Measurements from ENCODE around the gene DEXI.

Gene DEXI

GRCh38 chr16:10907757-10908045 lies 34.6 kb downstream of the DEXI start:
- Mint-ChIP-seq H3K27ac (peak overlapping the region; percentile 23), H3K36me3 (peaks cover 86% of the 10 kb centered on the region), H3K27me3 (no peaks in the 10 kb centered on the region), H3K4me3 (no peak overlapping the region), H3K9me3 (peaks cover 2% of the 10 kb centered on the region), H3K4me1 (peaks cover 76% of the 10 kb centered on the region)
- ATAC-seq: no peak

GRCh38 chr16:10906914-10907756 lies 35.1 kb downstream of the DEXI start:
- Mint-ChIP-seq H3K4me3 (no peak overlapping the region), H3K27me3 (no peaks in the 10 kb centered on the region), H3K4me1 (peaks cover 74% of the 10 kb centered on the region), H3K27ac (no peak overlapping the region), H3K9me3 (peaks cover 2% of the 10 kb centered on the region), H3K36me3 (peaks cover 88% of the 10 kb centered on the region)
- ATAC-seq: no peak

GRCh38 chr16:10906482-10906881 lies 35.8 kb downstream of the DEXI start:
- Mint-ChIP-seq H3K4me3 (no peak overlapping the region), H3K4me1 (peaks cover 69% of the 10 kb centered on the region), H3K27me3 (no peaks in the 10 kb centered on the region)

GRCh38 chr16:10902999-10903398 lies 39.3 kb downstream of the DEXI start:
- H3K4me3 Mint-ChIP-seq: no peak overlapping the region
- peak overlapping the region; percentile 86 for H3K27ac Mint-ChIP-seq
- H3K27me3 Mint-ChIP-seq: no peaks in the 10 kb centered on the region
- no peak for ATAC-seq
- no peaks in the 10 kb centered on the region for H3K9me3 Mint-ChIP-seq
- H3K36me3 Mint-ChIP-seq: peaks cover 96% of the 10 kb centered on the region
- H3K4me1 Mint-ChIP-seq: peaks cover 71% of the 10 kb centered on the region

More at GRCh38 chr16:10906482-10906881, 35.8 kb downstream of the DEXI start:
- peaks cover 88% of the 10 kb centered on the region for H3K36me3 Mint-ChIP-seq
- peak overlapping the region; percentile 38 for H3K27ac Mint-ChIP-seq
- peaks cover 2% of the 10 kb centered on the region for H3K9me3 Mint-ChIP-seq
- no peak for ATAC-seq

GRCh38 chr16:10897134-10897533 lies 45.1 kb downstream of the DEXI start:
- peak; percentile 92 for ATAC-seq
- Mint-ChIP-seq H3K9me3 (no peaks in the 10 kb centered on the region), H3K27ac (peak overlapping the region; percentile 86), H3K27me3 (no peaks in the 10 kb centered on the region), H3K4me1 (peaks cover 88% of the 10 kb centered on the region), H3K4me3 (peak overlapping the region; percentile 49), H3K36me3 (peaks cover 93% of the 10 kb centered on the region)

GRCh38 chr16:10896723-10897122 lies 45.5 kb downstream of the DEXI start:
- peak overlapping the region; percentile 86 for H3K27ac Mint-ChIP-seq
- H3K36me3 Mint-ChIP-seq: peaks cover 93% of the 10 kb centered on the region
- H3K27me3 Mint-ChIP-seq: no peaks in the 10 kb centered on the region
- peak overlapping the region; percentile 52 for H3K4me3 Mint-ChIP-seq
- peak; percentile 53 for ATAC-seq
- no peaks in the 10 kb centered on the region for H3K9me3 Mint-ChIP-seq
- H3K4me1 Mint-ChIP-seq: peaks cover 92% of the 10 kb centered on the region

GRCh38 chr16:10896165-10896564 lies 46.1 kb downstream of the DEXI start:
- no peaks in the 10 kb centered on the region for H3K9me3 Mint-ChIP-seq
- no peaks in the 10 kb centered on the region for H3K27me3 Mint-ChIP-seq
- ATAC-seq: no peak
- peak overlapping the region; percentile 52 for H3K4me3 Mint-ChIP-seq
- H3K36me3 Mint-ChIP-seq: peaks cover 91% of the 10 kb centered on the region
- H3K4me1 Mint-ChIP-seq: peaks cover 92% of the 10 kb centered on the region
- peak overlapping the region; percentile 86 for H3K27ac Mint-ChIP-seq

- Mint-ChIP-seq H3K4me3 (peak overlapping the region; percentile 12), H3K36me3 (peaks cover 91% of the 10 kb centered on the region), H3K27me3 (no peaks in the 10 kb centered on the region), H3K4me1 (peaks cover 96% of the 10 kb centered on the region), H3K27ac (peak overlapping the region; percentile 86), H3K9me3 (no peaks in the 10 kb centered on the region)
- ATAC-seq: no peak
Observed at GRCh38 chr16:10895053-10895946, 47.0 kb downstream of the DEXI start.

GRCh38 chr16:10892782-10893318 lies 49.4 kb downstream of the DEXI start:
- ATAC-seq: no peak
- peaks cover 80% of the 10 kb centered on the region for H3K36me3 Mint-ChIP-seq
- peak overlapping the region; percentile 45 for H3K4me3 Mint-ChIP-seq
- H3K27ac Mint-ChIP-seq: peak overlapping the region; percentile 86
- no peaks in the 10 kb centered on the region for H3K27me3 Mint-ChIP-seq
- no peaks in the 10 kb centered on the region for H3K9me3 Mint-ChIP-seq
- peaks cover 96% of the 10 kb centered on the region for H3K4me1 Mint-ChIP-seq

- peak overlapping the region; percentile 94 for H3K4me3 Mint-ChIP-seq
- H3K27ac Mint-ChIP-seq: peak overlapping the region; percentile 86
- H3K9me3 Mint-ChIP-seq: no peaks in the 10 kb centered on the region
- peaks cover 96% of the 10 kb centered on the region for H3K4me1 Mint-ChIP-seq
- peaks cover 76% of the 10 kb centered on the region for H3K36me3 Mint-ChIP-seq
- ATAC-seq: no peak
- H3K27me3 Mint-ChIP-seq: no peaks in the 10 kb centered on the region
Observed at GRCh38 chr16:10889855-10890254, 52.4 kb downstream of the DEXI start.

- Mint-ChIP-seq H3K27me3 (no peaks in the 10 kb centered on the region), H3K9me3 (no peaks in the 10 kb centered on the region), H3K27ac (peak overlapping the region; percentile 86), H3K4me1 (peaks cover 100% of the 10 kb centered on the region), H3K4me3 (peak overlapping the region; percentile 94), H3K36me3 (peaks cover 80% of the 10 kb centered on the region)
- peak; percentile 49 for ATAC-seq
Observed at GRCh38 chr16:10888320-10888937, 53.8 kb downstream of the DEXI start.

GRCh38 chr16:10885246-10885645 lies 57.0 kb downstream of the DEXI start:
- no peaks in the 10 kb centered on the region for H3K9me3 Mint-ChIP-seq
- H3K4me1 Mint-ChIP-seq: peaks cover 98% of the 10 kb centered on the region
- ATAC-seq: peak; percentile 21
- peaks cover 83% of the 10 kb centered on the region for H3K36me3 Mint-ChIP-seq
- H3K27ac Mint-ChIP-seq: peak overlapping the region; percentile 86
- H3K27me3 Mint-ChIP-seq: no peaks in the 10 kb centered on the region
- H3K4me3 Mint-ChIP-seq: peak overlapping the region; percentile 94

GRCh38 chr16:10883004-10883403 lies 59.3 kb downstream of the DEXI start:
- ATAC-seq: no peak
- no peaks in the 10 kb centered on the region for H3K9me3 Mint-ChIP-seq
- H3K4me1 Mint-ChIP-seq: peaks cover 76% of the 10 kb centered on the region
- peaks cover 94% of the 10 kb centered on the region for H3K36me3 Mint-ChIP-seq
- H3K27ac Mint-ChIP-seq: peak overlapping the region; percentile 86
- peak overlapping the region; percentile 94 for H3K4me3 Mint-ChIP-seq
- no peaks in the 10 kb centered on the region for H3K27me3 Mint-ChIP-seq

- H3K9me3 Mint-ChIP-seq: no peaks in the 10 kb centered on the region
- peaks cover 96% of the 10 kb centered on the region for H3K36me3 Mint-ChIP-seq
- no peaks in the 10 kb centered on the region for H3K27me3 Mint-ChIP-seq
- H3K27ac Mint-ChIP-seq: peak overlapping the region; percentile 86
- peak overlapping the region; percentile 91 for H3K4me3 Mint-ChIP-seq
- ATAC-seq: no peak
- peaks cover 65% of the 10 kb centered on the region for H3K4me1 Mint-ChIP-seq
Observed at GRCh38 chr16:10881479-10882030, 60.7 kb downstream of the DEXI start.
